COLO668 (cell line): ENCODE data around the gene ZG16B.

Experiments
- DNase-seq: peaks from one replicate; lab custom pipeline; 2025; ENCODE audit not compliant: unreplicated experiment; lab: John Stamatoyannopoulos, UW

Gene ZG16B, protein sequence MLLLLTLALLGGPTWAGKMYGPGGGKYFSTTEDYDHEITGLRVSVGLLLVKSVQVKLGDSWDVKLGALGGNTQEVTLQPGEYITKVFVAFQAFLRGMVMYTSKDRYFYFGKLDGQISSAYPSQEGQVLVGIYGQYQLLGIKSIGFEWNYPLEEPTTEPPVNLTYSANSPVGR

DNA sequence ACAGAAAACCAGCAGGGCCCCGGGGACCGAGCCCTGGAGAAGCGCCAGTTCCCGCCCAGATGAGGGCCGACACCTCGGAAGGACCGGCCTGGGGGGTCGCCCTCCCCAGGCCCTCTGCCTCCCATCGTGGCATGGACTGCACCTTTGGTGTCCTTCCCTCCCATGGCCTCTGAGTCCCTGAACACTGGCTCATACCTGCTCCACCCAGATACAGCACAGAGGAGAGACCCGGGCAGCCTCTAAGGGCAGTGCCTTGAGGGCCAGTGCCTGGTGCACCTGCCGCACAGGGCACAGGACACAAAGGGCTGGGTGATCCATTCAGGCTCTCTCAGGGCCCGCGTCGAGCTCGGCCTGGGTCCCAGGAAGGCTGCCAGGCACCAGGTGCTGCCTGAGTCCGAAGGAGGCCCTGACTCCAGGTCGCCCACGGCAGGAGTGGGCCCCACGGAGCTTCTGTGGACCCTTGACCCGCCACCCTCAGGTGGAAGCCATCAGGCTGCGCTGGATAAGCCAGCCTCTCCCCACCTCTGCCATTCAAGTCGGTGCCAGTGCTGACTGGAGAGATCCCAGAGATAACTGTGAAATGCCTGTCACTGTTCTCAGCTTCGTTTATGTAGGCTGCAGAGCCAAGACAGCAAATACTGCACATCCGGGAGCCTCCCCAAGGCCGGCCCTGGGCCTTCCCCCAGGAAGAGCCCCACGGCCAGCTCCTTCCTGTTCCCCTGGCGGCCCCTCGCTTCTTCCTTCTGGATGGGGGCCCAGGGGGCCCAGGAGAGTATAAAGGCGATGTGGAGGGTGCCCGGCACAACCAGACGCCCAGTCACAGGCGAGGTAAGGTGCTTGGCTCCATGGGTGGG lies at the start of gene ZG16B:
Gene ZG16B, plus strand, starts transcription at position 803 of the 854 bp plus-strand sequence. CDS start 139 bp downstream, outside the sequence.
- peak; percentile 24 for DNase-seq

DNA sequence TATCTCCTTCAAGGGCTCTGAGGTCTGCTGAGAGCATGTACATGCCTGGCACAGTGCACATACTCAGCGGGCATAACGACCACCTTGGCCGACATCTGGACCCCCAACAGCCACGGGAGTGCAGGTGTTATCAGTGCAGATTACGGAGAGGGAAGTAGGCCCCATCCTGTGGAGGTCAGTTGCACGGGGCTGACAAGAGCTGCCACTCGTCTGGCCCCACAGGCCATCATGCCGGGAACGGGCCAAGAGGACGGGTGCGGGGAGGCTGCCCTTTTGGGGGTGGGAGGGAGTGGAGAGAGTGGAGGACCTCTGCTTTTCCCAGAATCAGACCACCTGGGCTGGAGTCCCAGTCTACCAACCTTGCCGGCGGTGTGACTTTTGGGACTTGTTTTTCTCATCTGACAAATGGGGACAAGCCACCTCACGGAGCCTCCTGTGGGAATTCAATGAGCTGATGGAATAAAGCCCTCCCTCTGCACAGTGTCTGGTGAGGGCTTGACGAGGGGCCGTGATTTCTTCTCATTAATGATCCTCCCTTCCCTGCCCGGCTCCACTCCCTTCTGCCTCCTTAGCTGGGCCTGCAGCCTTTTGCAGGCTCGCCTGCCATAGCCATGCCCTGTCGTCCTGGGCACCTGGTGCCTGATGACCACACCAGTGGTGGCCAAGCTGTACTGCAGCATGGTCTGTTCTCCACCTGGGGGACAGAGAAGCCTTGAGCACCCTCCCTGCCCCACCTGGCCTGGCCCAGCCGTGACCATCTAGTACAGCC lies 47.3 kb upstream of the ZG16B start:
- no peak for DNase-seq

- DNase-seq, result no peak
Measured at GRCh38 chr16:2783581-2784357, 46.3 kb upstream of the ZG16B start.

GRCh38 chr16:2784358-2785100 lies 45.6 kb upstream of the ZG16B start:
- DNase-seq, result peak; percentile 58

DNA sequence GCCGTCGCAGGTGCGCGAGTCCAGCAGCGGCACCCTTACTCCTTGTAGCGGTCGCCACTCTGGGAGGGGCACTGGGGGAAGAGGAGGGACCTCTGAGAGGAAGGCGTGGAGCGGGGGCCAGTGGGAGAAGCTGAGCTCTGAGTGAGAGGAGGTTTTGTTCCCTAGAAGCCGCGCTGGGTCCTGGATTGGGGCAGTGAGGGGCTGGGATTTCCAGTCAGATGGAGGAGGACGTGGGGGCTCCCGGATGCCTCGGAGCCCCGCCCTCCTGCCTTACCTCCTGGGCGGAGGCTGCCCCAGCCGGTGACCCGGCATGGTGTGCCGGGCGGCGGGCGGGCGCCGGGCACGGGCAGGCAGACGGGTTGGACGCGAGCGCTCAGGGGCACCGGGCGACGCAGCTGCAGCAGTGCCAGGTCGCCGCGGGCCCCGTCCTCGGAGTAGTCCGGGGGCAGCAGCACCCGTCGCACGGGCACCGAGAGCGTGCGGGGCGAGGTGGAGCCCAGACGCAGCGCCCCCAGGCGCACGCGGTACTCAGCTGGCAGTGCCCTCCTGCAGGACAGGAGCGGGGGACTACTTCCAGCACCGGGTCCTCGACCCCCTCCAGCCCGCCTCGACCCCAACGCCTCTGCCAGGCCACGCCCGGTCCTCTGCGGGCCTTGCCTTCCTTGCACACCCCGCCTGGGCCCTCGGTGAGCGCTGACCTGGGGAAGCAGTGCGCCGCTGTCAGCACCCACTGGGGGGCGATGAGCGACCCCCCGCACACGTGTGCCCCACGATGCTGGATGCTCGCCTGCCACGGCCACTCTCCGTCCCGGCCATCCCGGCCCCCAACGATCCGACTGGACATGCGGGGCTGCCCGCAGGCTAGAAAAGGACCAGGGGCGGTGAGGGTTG lies 44.8 kb upstream of the ZG16B start:
- peak; percentile 36 for DNase-seq

- no peak for DNase-seq
Measured at GRCh38 chr16:2786061-2786825, 43.9 kb upstream of the ZG16B start.

GRCh38 chr16:2786826-2787151 lies 43.3 kb upstream of the ZG16B start:
- DNase-seq, result no peak

DNA sequence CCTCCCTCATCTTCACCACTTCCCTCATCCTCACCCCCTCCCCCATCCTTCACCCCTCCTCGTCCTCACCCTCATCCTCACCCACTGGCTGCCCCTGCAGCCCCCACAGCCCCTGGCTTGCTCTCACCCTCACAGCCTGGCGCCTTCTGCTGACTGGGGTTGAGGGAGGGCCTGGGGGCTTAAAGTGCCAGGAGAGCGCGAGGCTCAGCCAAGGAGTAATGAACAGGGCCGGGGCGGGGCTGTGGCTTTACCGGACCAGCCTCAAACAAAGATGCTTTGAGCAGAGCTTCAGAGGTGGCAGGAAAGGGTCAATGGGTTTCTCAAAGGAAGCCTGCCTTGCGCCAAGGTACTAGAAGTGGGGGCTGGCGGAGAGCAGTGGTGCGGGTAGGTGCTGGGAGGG lies 42.7 kb upstream of the ZG16B start, which contains the start of gene PRSS33:
Gene PRSS33, minus strand, starts transcription at position 155 of the 400 bp plus-strand sequence. CDS start 1,013 bp downstream, outside the sequence.
- DNase-seq, result no peak

DNA sequence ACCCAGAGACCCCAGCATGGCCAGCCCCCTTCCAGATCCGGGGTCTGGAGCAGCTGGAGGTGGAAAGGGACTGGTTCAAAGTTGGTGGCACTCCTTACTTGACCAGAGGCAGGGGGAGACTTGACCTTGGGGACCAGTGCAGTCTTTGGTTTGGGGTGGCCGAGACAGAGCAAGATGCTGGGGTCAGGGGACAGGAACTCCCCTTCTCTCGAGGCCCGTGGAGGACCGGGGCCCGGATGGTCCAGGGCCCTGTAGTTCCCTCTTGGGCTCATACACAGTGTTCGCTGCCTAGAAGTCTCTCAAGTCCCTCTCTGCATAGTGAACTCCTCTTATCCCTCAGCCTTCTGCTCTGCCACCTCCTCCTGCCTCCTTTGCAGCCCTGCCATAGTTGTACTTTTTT lies 42.1 kb upstream of the ZG16B start:
- DNase-seq, result no peak

GRCh38 chr16:2790631-2791030 lies 39.5 kb upstream of the ZG16B start:
- no peak for DNase-seq

DNA sequence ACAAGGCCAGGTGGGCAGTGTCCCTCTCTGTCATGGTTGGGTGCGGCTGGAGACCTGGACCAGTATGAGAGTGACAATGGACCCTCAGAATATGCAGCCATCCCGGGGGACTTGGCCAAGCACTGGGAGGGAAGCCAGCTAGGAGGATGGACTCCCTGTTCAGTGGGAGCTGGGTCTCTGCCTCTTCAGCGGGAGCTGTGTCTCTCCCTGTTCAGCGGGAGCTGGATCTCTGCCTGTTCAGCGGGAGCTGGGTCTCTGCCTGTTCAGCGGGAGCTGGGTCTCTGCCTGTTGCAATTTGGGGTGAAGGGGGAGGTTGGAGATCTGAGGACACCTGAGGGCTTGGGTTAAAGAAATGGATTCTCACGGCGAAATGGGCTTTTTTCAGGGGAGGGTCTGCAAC lies 38.9 kb upstream of the ZG16B start:
- no peak for DNase-seq

DNA sequence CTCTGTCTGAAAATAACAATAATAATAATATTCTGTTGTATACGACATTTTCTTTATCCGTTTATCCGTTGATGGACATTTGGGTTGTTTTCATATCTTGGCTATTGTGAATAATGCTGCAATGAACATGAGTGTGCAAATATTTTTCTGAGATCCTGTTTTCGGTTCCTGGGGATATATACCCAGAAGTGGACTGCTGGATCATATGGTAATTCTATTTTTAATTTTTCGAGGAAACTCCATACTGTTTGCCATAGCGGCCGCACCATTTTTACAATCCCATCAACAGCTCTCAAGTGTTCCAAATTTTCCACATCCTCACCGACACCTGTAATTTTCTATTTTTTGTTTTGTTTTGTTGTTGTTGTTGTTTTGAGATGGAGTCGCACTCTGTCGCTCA lies 37.2 kb upstream of the ZG16B start:
- no peak for DNase-seq

DNA sequence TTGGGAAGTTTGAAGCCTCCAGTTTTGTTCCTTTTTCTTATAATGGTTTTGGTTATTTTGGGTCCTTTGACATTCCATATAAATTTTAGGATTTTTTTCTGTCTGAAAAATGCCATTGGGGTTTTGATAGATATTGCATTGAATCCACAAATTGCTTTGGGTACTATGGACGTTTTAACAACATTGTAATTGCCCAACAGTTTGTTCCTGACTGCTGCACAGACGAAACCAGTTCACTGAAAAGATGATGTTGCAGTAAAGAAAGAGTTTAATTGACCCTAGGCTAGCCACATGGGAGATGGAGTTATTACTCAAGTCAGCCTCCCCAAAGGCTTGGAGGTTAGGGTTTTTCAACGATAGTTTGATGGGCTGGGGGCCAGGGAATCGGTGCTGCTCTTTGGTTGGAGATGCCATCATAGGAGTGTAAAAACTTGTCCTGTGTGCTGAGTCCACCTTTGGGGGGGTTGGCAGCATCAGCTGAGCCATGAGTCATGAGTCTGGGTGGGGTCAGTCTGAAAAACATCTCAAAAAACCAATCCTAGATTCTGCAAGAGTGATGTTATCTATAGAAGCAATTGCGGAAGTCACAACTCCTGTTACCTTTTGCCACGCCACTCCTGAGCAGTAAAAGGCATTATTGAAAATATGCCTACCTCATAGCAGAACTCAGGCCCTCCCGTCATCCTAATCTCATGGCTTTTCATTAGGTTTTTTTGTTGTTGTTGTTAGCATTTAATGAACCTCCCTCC lies 34.5 kb upstream of the ZG16B start:
- no peak for DNase-seq

- no peak for DNase-seq
Measured at GRCh38 chr16:2798723-2799204, 31.3 kb upstream of the ZG16B start.

DNA sequence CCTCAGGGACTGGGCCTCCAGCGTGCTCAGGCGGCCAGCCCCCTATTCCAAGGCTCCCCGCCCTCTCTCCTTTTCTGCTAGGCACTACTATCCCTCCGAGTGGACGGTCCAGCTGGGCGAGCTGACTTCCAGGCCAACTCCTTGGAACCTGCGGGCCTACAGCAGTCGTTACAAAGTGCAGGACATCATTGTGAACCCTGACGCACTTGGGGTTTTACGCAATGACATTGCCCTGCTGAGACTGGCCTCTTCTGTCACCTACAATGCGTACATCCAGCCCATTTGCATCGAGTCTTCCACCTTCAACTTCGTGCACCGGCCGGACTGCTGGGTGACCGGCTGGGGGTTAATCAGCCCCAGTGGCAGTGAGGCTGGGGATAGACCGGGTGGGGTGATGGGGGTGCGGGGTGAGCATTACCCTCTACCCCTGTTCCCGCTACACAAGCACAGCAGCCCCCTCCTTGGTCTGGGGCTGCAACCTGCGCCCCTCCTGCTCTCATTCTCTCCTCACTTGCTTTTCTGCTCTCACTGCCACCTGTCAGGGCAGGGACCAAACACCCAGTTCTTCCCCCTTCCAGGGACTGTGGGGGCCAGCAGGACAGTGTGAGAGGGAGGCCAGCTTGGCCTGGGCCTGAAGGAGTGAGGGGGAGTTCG lies 30.8 kb upstream of the ZG16B start:
- no peak for DNase-seq

- DNase-seq, result peak; percentile 74
Measured at GRCh38 chr16:2799859-2800226, 30.3 kb upstream of the ZG16B start.

DNA sequence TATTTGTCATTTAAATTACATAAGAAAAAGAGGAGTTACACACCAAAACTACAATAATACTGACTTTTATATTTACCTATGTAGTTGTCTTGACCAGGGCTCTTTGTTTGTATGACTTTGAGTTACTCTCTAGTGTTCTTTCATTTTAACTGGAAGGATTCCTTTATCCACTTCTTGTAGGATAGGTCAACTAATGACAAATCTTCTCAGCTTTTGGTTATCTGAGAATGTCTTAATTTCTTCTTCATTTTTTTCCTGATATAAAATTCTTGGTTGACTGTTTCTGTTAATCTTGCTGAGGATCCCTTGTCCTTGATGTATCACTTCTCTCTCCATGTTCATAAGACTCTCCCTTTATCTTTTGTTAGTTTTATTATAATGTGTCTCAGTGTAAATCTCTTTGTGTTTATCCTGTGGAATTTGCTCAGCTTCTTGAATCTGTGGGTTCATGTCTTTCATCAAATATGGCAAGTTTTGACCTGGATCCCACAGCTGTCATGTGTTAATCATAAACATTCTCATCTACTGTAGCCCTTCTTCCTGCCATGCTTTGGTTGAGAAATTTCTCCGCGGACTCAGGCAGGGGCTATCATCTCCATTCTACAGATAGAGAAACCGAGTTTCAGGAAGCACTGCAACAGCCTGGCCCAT lies 26.4 kb upstream of the ZG16B start:
- DNase-seq, result no peak
